ENCODE data around the gene MICAL2. TPM values are rescaled to one million over a fixed set of nuclear protein-coding genes. Genes with fewer than 3 reads are reported as not detected.

MICAL2 gene
- total and polyA plus RNA-seq, 2 of the 13 experiments (the other 11 are each of a cell fraction or from before 2014, with no cell fraction given): 0.78 to 1.1 TPM

DNA sequence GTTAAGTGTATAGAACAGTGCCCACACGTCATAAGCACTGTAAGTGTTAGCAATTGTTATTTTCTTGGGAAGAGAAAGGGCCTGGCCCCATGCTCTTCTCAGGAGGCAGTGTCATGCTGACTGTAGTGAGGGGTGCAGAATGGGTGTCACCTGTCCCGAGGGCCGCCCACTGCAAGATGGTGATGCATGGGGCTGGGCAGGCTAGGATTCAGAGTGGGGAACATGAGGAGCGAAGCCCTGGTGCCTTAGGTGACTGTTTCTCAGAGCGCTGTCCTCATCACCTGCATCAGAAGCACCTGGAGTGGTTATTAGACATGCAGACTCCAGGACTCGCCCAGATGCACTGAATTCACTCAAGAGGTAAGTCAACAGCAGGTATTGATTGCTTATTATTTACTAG is 166.0 kb downstream of the MICAL2 start:
- no peaks in the 10 kb centered on the region for H3K36me3 ChIP-seq (replicated peaks in 1 of 2; ENCODE audit: control insufficient read depth in 1 of 2, insufficient read depth in 2 of 2, low read length in 2 of 2)
- H3K4me2 ChIP-seq (ENCODE audit: low read depth, low read length): no peak overlapping the region
- H3K27me3 ChIP-seq (ENCODE audit: control insufficient read depth in 1 of 2, insufficient read depth in 2 of 2, low read length in 2 of 2): no peaks in the 10 kb centered on the region; a peak in 1 of 5 replicates
- ATAC-seq: no peak
- no peaks in the 10 kb centered on the region for H4K20me1 ChIP-seq (ENCODE audit: insufficient read depth, low read length)
- 0% methylated on average over 4 of the region's 6 CpGs for WGBS (ENCODE audit: low lambda C conversion rate)
- peaks cover 27% of the 10 kb centered on the region for H3K4me1 ChIP-seq (ENCODE audit: insufficient read depth, low read length)
- POLR2A ChIA-PET: no interaction called here
- no peak for FAIRE-seq
- H3K79me2 ChIP-seq (ENCODE audit: insufficient read depth, low read length): no peaks in the 10 kb centered on the region
- in situ Hi-C loops (cut with HindIII; ENCODE audit: extremely low pct_ligation_motif_present, low pct_unique_long_range_greater_than_20kb): loop anchor here (25.0 kb wide), 1 partner anchor 464 kb away; no protein-coding TSS in a partner anchor
- CTCF ChIA-PET (ENCODE audit: low intra/inter-chr PET ratio, low total read pairs): no interaction called here
- BruUV-seq (replicated peaks): no TSS peak
- no peaks in the 10 kb centered on the region for H3K9me3 ChIP-seq (ENCODE audit: low read length)
- H3K27ac ChIP-seq (ENCODE audit: extremely low read length, insufficient read depth, low read length): no peak overlapping the region
- H2AFZ ChIP-seq (ENCODE audit: low read length): no peak overlapping the region
- no peak for DNase-seq (ENCODE audit: low spot score)
- H3K9ac ChIP-seq (ENCODE audit: insufficient read depth, low read depth, low read length): no peak overlapping the region
- intact Hi-C loops (cut with micrococcal nuclease; ENCODE audit: unreplicated experiment): no loop called here
- no peak overlapping the region for H3K4me3 ChIP-seq (replicated peaks in 1 of 3; ENCODE audit: insufficient read depth in 1 of 3, low read depth in 2 of 3, low read length in 3 of 3)
- TF ChIP-seq ZNF567 (CRISPR knock-in tag; IDR thresholded peaks at IDR 0.05; ENCODE audit: borderline replicate concordance) (no peak), SRSF9 (IDR thresholded peaks at IDR 0.05; ENCODE audit: borderline replicate concordance, insufficient read depth, low read depth, low read length, poor library complexity, severe bottlenecking) (no peak), ZBTB1 (CRISPR knock-in tag; IDR thresholded peaks at IDR 0.05; ENCODE audit: borderline replicate concordance) (no peak), FOXJ3 (CRISPR knock-in tag; IDR thresholded peaks at IDR 0.05; ENCODE audit: borderline replicate concordance) (no peak), ZNF337 (CRISPR knock-in tag; IDR thresholded peaks at IDR 0.05; ENCODE audit: borderline replicate concordance, low read depth) (no peak), ZNF572 (CRISPR knock-in tag; IDR thresholded peaks at IDR 0.05) (no peak), MIER3 (CRISPR knock-in tag; IDR thresholded peaks at IDR 0.05; ENCODE audit: borderline replicate concordance) (no peak), MAZ (IDR thresholded peaks at IDR 0.05; ENCODE audit: borderline replicate concordance, low read depth, low read length) (no peak), MAZ (CRISPR knock-in tag; IDR thresholded peaks at IDR 0.05; ENCODE audit: low read depth) (no peak), SMARCE1 (IDR thresholded peaks at IDR 0.05; ENCODE audit: borderline replicate concordance) (no peak), HDAC2 (CRISPR knock-in tag; IDR thresholded peaks at IDR 0.05) (no peak), SIX1 (CRISPR knock-in tag; IDR thresholded peaks at IDR 0.05; ENCODE audit: borderline replicate concordance) (no peak)
- TF ChIP-seq, protein P1, sequence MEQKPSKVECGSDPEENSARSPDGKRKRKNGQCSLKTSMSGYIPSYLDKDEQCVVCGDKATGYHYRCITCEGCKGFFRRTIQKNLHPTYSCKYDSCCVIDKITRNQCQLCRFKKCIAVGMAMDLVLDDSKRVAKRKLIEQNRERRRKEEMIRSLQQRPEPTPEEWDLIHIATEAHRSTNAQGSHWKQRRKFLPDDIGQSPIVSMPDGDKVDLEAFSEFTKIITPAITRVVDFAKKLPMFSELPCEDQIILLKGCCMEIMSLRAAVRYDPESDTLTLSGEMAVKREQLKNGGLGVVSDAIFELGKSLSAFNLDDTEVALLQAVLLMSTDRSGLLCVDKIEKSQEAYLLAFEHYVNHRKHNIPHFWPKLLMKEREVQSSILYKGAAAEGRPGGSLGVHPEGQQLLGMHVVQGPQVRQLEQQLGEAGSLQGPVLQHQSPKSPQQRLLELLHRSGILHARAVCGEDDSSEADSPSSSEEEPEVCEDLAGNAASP (CRISPR knock-in tag; IDR thresholded peaks at IDR 0.05; ENCODE audit: borderline replicate concordance): no peak
- TF ChIP-seq, protein P2, sequence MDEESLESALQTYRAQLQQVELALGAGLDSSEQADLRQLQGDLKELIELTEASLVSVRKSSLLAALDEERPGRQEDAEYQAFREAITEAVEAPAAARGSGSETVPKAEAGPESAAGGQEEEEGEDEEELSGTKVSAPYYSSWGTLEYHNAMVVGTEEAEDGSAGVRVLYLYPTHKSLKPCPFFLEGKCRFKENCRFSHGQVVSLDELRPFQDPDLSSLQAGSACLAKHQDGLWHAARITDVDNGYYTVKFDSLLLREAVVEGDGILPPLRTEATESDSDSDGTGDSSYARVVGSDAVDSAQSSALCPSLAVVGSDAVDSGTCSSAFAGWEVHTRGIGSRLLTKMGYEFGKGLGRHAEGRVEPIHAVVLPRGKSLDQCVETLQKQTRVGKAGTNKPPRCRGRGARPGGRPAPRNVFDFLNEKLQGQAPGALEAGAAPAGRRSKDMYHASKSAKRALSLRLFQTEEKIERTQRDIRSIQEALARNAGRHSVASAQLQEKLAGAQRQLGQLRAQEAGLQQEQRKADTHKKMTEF (CRISPR knock-in tag; IDR thresholded peaks at IDR 0.05): no peak
- TF ChIP-seq, protein P3, sequence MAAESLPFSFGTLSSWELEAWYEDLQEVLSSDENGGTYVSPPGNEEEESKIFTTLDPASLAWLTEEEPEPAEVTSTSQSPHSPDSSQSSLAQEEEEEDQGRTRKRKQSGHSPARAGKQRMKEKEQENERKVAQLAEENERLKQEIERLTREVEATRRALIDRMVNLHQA (CRISPR knock-in tag; IDR thresholded peaks at IDR 0.05): no peak
- TF ChIP-seq, protein P4, sequence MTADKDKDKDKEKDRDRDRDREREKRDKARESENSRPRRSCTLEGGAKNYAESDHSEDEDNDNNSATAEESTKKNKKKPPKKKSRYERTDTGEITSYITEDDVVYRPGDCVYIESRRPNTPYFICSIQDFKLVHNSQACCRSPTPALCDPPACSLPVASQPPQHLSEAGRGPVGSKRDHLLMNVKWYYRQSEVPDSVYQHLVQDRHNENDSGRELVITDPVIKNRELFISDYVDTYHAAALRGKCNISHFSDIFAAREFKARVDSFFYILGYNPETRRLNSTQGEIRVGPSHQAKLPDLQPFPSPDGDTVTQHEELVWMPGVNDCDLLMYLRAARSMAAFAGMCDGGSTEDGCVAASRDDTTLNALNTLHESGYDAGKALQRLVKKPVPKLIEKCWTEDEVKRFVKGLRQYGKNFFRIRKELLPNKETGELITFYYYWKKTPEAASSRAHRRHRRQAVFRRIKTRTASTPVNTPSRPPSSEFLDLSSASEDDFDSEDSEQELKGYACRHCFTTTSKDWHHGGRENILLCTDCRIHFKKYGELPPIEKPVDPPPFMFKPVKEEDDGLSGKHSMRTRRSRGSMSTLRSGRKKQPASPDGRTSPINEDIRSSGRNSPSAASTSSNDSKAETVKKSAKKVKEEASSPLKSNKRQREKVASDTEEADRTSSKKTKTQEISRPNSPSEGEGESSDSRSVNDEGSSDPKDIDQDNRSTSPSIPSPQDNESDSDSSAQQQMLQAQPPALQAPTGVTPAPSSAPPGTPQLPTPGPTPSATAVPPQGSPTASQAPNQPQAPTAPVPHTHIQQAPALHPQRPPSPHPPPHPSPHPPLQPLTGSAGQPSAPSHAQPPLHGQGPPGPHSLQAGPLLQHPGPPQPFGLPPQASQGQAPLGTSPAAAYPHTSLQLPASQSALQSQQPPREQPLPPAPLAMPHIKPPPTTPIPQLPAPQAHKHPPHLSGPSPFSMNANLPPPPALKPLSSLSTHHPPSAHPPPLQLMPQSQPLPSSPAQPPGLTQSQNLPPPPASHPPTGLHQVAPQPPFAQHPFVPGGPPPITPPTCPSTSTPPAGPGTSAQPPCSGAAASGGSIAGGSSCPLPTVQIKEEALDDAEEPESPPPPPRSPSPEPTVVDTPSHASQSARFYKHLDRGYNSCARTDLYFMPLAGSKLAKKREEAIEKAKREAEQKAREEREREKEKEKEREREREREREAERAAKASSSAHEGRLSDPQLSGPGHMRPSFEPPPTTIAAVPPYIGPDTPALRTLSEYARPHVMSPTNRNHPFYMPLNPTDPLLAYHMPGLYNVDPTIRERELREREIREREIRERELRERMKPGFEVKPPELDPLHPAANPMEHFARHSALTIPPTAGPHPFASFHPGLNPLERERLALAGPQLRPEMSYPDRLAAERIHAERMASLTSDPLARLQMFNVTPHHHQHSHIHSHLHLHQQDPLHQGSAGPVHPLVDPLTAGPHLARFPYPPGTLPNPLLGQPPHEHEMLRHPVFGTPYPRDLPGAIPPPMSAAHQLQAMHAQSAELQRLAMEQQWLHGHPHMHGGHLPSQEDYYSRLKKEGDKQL (CRISPR knock-in tag; IDR thresholded peaks at IDR 0.05; ENCODE audit: low read depth): no peak
